Stimulated activated naive B cell treated with anti-CD40 and anti-IgM and Interleukin-4, amounts not matched to agents 10 μg/mL and 1 μg/mL and 100 μg/mL, for 72 hours (primary cell): Measurements from ENCODE around the gene TOMM5.

ENCODE experiments used
- ATAC-seq, 2 donors: fragments of 150-1000 bp; cut with Tn5 transposase; replicated peaks; 2 replicates each; pipeline ENCODE4 v1.10.0; 2021; ENCODE audit warnings: moderate library complexity in 1 of 2
- DNase-seq: peaks from one replicate; pipeline ENCODE4 v3.0.0; 2021
- H3K27ac Mint-ChIP-seq: one replicate; pipeline ENCODE4 v1.8.0; 2022; ENCODE audit warnings: mild to moderate bottlenecking, mixed read lengths
- H3K27me3 Mint-ChIP-seq, 2 donors: one replicate each; pipeline ENCODE4 v1.8.0; 2022; ENCODE audit warnings: mixed read lengths in 2 of 2
- H3K36me3 Mint-ChIP-seq, 2 donors: one replicate each; pipeline ENCODE4 v1.8.0; 2022; ENCODE audit warnings: mixed read lengths in 2 of 2, mild to moderate bottlenecking in 1 of 2
- H3K4me1 Mint-ChIP-seq, 2 donors: one replicate each; pipeline ENCODE4 v1.8.0; 2022; ENCODE audit warnings: mixed read lengths in 2 of 2, mild to moderate bottlenecking in 1 of 2
- H3K4me3 Mint-ChIP-seq, 2 donors: one replicate each; pipeline ENCODE4 v1.8.0; 2022; ENCODE audit warnings: mild to moderate bottlenecking in 2 of 2, mixed read lengths in 2 of 2, moderate library complexity in 1 of 2
- H3K9me3 Mint-ChIP-seq, 2 donors: one replicate each; pipeline ENCODE4 v1.8.0; 2022; ENCODE audit warnings: mixed read lengths in 2 of 2, mild to moderate bottlenecking in 1 of 2

The TOMM5 gene

DNA sequence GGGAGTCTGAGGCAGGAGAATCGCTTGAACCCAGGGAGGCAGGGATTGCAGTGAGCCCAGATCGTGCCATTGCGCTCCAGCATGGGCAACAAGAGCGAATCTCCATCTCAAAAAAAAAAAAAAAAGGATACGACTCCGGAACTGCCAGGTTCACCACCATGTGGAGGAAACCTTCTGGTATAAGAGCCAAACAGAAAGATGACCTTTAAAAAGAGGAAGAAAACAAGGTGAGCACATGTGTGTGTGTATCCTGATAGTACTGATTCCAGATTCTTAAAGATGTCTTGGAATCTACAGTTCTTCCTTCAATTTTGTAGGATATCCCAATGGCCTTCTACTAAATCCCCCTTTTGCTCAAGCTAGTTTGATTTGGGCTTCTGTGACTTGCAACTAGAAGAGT, 49.9 kb downstream of the TOMM5 start:
- H3K4me3 Mint-ChIP-seq, result no peak overlapping the region
- no peaks in the 10 kb centered on the region for H3K27me3 Mint-ChIP-seq
- H3K9me3 Mint-ChIP-seq, result no peaks in the 10 kb centered on the region
- DNase-seq (no peak), ATAC-seq (peak; percentile 51 to 69)
- peaks cover 13 to 33% of the 10 kb centered on the region in 2 donors for H3K4me1 Mint-ChIP-seq
- no peak overlapping the region for H3K27ac Mint-ChIP-seq
- peaks cover 40 to 42% of the 10 kb centered on the region in 2 donors for H3K36me3 Mint-ChIP-seq

DNA sequence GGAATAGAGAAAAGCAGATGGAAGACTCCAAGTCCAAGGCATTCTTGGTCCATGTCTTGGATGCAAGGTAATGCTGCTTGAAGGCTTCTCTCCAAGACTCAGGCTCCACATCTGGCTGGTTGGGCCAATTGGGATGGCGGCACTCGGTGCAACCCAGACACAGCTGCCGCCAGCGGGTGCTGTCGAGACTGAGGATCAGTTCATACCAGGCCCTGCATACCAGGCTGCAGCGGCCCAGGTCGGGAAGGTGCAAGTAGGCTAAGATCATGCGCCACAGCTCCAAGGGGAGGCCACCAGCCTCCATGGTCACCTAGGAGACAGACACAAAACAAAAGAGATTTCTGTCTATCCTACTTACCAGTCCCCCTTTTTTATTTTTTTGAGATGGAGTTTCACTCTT, 50.9 kb downstream of the TOMM5 start:
- H3K4me3 Mint-ChIP-seq, result no peak overlapping the region
- no peaks in the 10 kb centered on the region for H3K27me3 Mint-ChIP-seq
- ATAC-seq, result no peak
- H3K27ac Mint-ChIP-seq, result peak overlapping the region; percentile 37
- no peaks in the 10 kb centered on the region for H3K9me3 Mint-ChIP-seq
- H3K36me3 Mint-ChIP-seq, result peaks cover 45 to 50% of the 10 kb centered on the region in 2 donors
- no peak for DNase-seq
- peaks cover 10 to 28% of the 10 kb centered on the region in 2 donors for H3K4me1 Mint-ChIP-seq

DNA sequence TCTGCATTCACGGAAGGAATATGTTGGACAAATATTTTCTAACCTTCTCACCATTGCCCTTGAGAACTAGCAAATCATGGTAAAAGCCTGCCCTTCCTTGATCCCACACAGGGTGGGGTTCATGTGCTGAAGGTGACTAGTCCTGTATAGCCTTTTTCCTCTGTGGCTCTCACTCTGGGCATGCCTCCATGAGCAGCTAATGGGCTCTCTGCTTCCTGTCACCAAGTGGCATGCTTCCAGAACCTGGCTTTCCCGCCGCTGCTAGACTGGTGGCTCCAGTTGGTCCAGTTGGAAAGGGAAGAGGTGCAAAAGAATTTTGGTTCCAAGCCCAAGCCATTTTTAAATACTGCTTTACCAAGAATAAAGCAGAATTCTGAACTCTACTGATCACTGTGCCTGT, 51.8 kb downstream of the TOMM5 start:
- H3K36me3 Mint-ChIP-seq, result peaks cover 44 to 51% of the 10 kb centered on the region in 2 donors

DNA sequence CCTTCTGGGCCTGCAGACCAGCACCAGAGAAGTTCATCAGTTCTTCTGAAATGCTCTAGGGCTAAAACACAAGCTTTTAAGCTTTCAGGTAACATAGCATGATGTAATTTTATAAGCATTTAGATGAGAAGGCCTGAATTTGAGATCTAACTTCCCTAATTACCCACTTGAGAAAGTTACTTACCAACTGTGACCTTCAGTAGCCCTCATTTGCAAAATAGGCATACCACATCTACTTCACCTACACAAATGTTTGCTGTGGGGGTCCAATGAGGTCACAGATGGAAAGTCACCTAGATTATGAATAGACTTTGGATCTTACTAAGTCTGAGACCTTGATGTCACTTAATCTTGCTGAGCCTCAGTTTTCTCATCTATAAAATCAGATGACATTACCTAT, 52.8 kb downstream of the TOMM5 start:
- Mint-ChIP-seq H3K27me3 (no peaks in the 10 kb centered on the region), H3K4me1 (peaks cover 10 to 28% of the 10 kb centered on the region in 2 donors), H3K27ac (no peak overlapping the region), H3K36me3 (peaks cover 44 to 51% of the 10 kb centered on the region in 2 donors), H3K4me3 (no peak overlapping the region), H3K9me3 (no peaks in the 10 kb centered on the region)
- ATAC-seq (peak; percentile 27 to 52), DNase-seq (no peak)

More for the DNA sequence above, 51.8 kb downstream of the TOMM5 start:
- Mint-ChIP-seq H3K4me1 (peaks cover 10 to 28% of the 10 kb centered on the region in 2 donors), H3K9me3 (no peaks in the 10 kb centered on the region), H3K27me3 (no peaks in the 10 kb centered on the region), H3K4me3 (no peak overlapping the region), H3K27ac (no peak overlapping the region)
- DNase-seq (no peak), ATAC-seq (no peak)
